HCT116 (cell line): ENCODE results near the gene PPFIA1. TPM values are rescaled to one million over a fixed set of nuclear protein-coding genes. Genes with fewer than 3 reads are reported as not detected.

Source experiments
- ATAC-seq: fragments of 200-7000 bp; cut with Tn5 transposase; 2 replicates; pipeline ENCODE4 v1.9.1; 2020; ENCODE audit warnings: mild to moderate bottlenecking, moderate library complexity
- BruUV-seq: library from RNA; stranded (reverse); fragments of 400-500 nt; replicated peaks from 2 replicates; lab custom pipeline; 2021; lab: Mats Ljungman, UMichigan
- CTCF ChIA-PET: fragments of 300-600 bp; sonication (Branson Sonifier 250); formaldehyde crosslinking; loops from one replicate; lab custom pipeline; 2021; ENCODE audit warnings: antibody characterized with exemption; lab: Charles Lee
- POLR2A ChIA-PET: fragments of 300-600, 350-600 bp; sonication (Branson Sonifier 250); formaldehyde crosslinking; loops from one replicate; lab custom pipeline; 2021; ENCODE audit warnings: antibody characterized with exemption; lab: Charles Lee
- RAD21 ChIA-PET, 2 experiments: fragments of 300-600 bp; sonication (Branson Sonifier 250); formaldehyde crosslinking; loops; one replicate each; lab custom pipeline; 2023; ENCODE audit warnings: low total read pairs in 2 of 2; ENCODE audit not compliant: uncharacterized antibody in 2 of 2, unreplicated experiment in 2 of 2, low non-redundant PET in 1 of 2; lab: Charles Lee
- DNase-seq: peaks from one replicate; pipeline ENCODE4 v3.0.0-alpha.2; 2010; ENCODE audit warnings: low read depth, low spot score
- H2AFZ ChIP-seq: fragments of 200-600 bp; shearing (Covaris generic), sonication (generic); 2 replicates; pipeline ENCODE4 v1.6.1; 2017; ENCODE audit warnings: low read depth, mixed run types, mixed read lengths, antibody characterized with exemption, low read length; ENCODE audit not compliant: poor library complexity, severe bottlenecking
- H3K27ac ChIP-seq: 2 replicates; pipeline ENCODE4 v1.5.1; 2012; ENCODE audit warnings: low read depth, low read length
- H3K27me3 ChIP-seq: fragments of 200-600 bp; sonication (generic); 2 replicates; pipeline ENCODE4 v1.6.1; 2016; ENCODE audit warnings: mixed run types, low read length, mixed read lengths; ENCODE audit not compliant: insufficient read depth
- H3K36me3 ChIP-seq, 2 experiments: fragments of 200-500 bp in 1 of 2; fragments of 200-600 bp in 1 of 2; sonication (Bioruptor generic) in 1 of 2; sonication (generic) in 1 of 2; 2 replicates each; pipeline versions ENCODE4 v1.5.1 to v1.6.1; 2014 to 2016; ENCODE audit warnings: low read length in 2 of 2, inconsistent platforms in 1 of 2, mixed read lengths in 1 of 2, mixed run types in 1 of 2; ENCODE audit not compliant: insufficient read depth in 2 of 2, control insufficient read depth in 1 of 2
- H3K4me1 ChIP-seq, 2 experiments: fragments of 200-600 bp in 1 of 2; sonication (generic) in 1 of 2; 2 replicates each; pipeline versions ENCODE4 v1.5.1 to v1.6.1; 2012 to 2017; ENCODE audit warnings: low read length in 2 of 2, inconsistent platforms in 1 of 2, mild to moderate bottlenecking in 1 of 2, mixed read lengths in 1 of 2, mixed run types in 1 of 2, moderate library complexity in 1 of 2; ENCODE audit not compliant: insufficient read depth in 2 of 2, control insufficient read depth in 1 of 2
- H3K4me2 ChIP-seq: fragments of 200-600 bp; sonication (generic); 2 replicates; pipeline ENCODE4 v1.6.1; 2017; ENCODE audit warnings: mixed run types, low read length, mixed read lengths
- H3K4me3 ChIP-seq, 2 experiments: fragments of 200-600 bp in 1 of 2; sonication (generic) in 1 of 2; replicated peaks in 1 of 2; 2 replicates each; pipeline ENCODE4 v1.5.1; 2011 to 2016; ENCODE audit warnings: low read length in 2 of 2, control low read depth in 1 of 2, low read depth in 1 of 2, mild to moderate bottlenecking in 1 of 2, mixed read lengths in 1 of 2, mixed run types in 1 of 2
- H3K79me2 ChIP-seq: fragments of 200-600 bp; sonication (generic); 2 replicates; pipeline ENCODE4 v1.6.1; 2017; ENCODE audit warnings: mild to moderate bottlenecking, mixed run types, low read length, moderate library complexity, mixed read lengths; ENCODE audit not compliant: insufficient read depth
- H3K9ac ChIP-seq: fragments of 200-600 bp; sonication (generic); 2 replicates; pipeline ENCODE4 v1.6.1; 2016; ENCODE audit warnings: low read length, mixed read lengths
- H3K9me2 ChIP-seq: fragments of 200-600 bp; sonication (generic), shearing (Covaris generic); 2 replicates; pipeline ENCODE4 v1.6.1; 2017; ENCODE audit warnings: mixed run types, mild to moderate bottlenecking, moderate library complexity; ENCODE audit not compliant: insufficient read depth
- H3K9me3 ChIP-seq, 2 experiments: fragments of 200-500 bp in 1 of 2; fragments of 200-600 bp in 1 of 2; sonication (Bioruptor generic) in 1 of 2; sonication (generic) in 1 of 2; 2 replicates each; pipeline ENCODE4 v1.6.1; 2014 to 2017; ENCODE audit warnings: low read length in 2 of 2, mixed read lengths in 2 of 2, inconsistent platforms in 1 of 2, low read depth in 1 of 2, mild to moderate bottlenecking in 1 of 2, mixed run types in 1 of 2, moderate library complexity in 1 of 2; ENCODE audit not compliant: control insufficient read depth in 1 of 2, insufficient read depth in 1 of 2
- H4K20me1 ChIP-seq: fragments of 200-600 bp; sonication (generic), shearing (Covaris generic); 2 replicates; pipeline ENCODE4 v1.6.1; 2017; ENCODE audit warnings: mixed run types, mild to moderate bottlenecking, moderate library complexity; ENCODE audit not compliant: insufficient read depth
- ELF1 ChIP-seq: IDR thresholded peaks from 2 replicates; pipeline ENCODE4 v1.6.1; 2012; ENCODE audit warnings: low read depth, borderline replicate concordance
- FOSL1 ChIP-seq: IDR thresholded peaks from 2 replicates; pipeline ENCODE4 v1.6.1; 2012; ENCODE audit warnings: low read depth
- POLR2AphosphoS5 ChIP-seq: IDR thresholded peaks from 2 replicates; pipeline ENCODE4 v1.6.1; 2011; ENCODE audit warnings: mild to moderate bottlenecking, low read depth, low read length, moderate library complexity
- RAD21 ChIP-seq: IDR thresholded peaks from 2 replicates; pipeline ENCODE4 v1.6.1; 2012; ENCODE audit warnings: low read depth, mild to moderate bottlenecking
- SRF ChIP-seq: IDR thresholded peaks from 2 replicates; pipeline ENCODE4 v1.6.1; 2012; ENCODE audit warnings: low read depth
- TCF7L2 ChIP-seq: IDR thresholded peaks from 2 replicates; pipeline ENCODE4 v1.7.0; 2011; ENCODE audit warnings: borderline replicate concordance, inconsistent platforms; ENCODE audit not compliant: insufficient read depth, insufficient read length; ENCODE audit errors: extremely low read depth
- YY1 ChIP-seq: IDR thresholded peaks from 2 replicates; pipeline ENCODE4 v1.6.1; 2011; ENCODE audit warnings: low read length, low read depth, moderate library complexity, mild to moderate bottlenecking; ENCODE audit not compliant: insufficient replicate concordance; ENCODE audit errors: extremely low read depth
- intact Hi-C: fragments of 100-400 bp; cut with micrococcal nuclease; formaldehyde crosslinking; loops from 2 replicates; pipeline ENCODE4 v1.10.0; 2022
- total RNA-seq: library from RNA; stranded (reverse); gene quantifications from one replicate; pipeline ENCODE4 v1.2.1, GENCODE V29; 2021; ENCODE audit not compliant: unreplicated experiment
- TF ChIP-seq, protein P1 (sequence below), 3 experiments: fragments of 200-600 bp in 1 of 3; sonication (generic) in 1 of 3; IDR thresholded peaks in 2 of 3; conservative IDR thresholded peaks in 1 of 3; 2 replicates each; pipeline ENCODE4 v1.5.1; 2012 to 2017; ENCODE audit warnings: low read depth in 2 of 3, low read length in 2 of 3, antibody characterized with exemption in 1 of 3, borderline replicate concordance in 1 of 3, control low read depth in 1 of 3, mild to moderate bottlenecking in 1 of 3, mixed read lengths in 1 of 3, mixed run types in 1 of 3, moderate library complexity in 1 of 3; ENCODE audit not compliant: insufficient read depth in 1 of 3

PPFIA1 gene
- total RNA-seq, 1 experiment from 2014 or later, result 48.6 TPM

DNA sequence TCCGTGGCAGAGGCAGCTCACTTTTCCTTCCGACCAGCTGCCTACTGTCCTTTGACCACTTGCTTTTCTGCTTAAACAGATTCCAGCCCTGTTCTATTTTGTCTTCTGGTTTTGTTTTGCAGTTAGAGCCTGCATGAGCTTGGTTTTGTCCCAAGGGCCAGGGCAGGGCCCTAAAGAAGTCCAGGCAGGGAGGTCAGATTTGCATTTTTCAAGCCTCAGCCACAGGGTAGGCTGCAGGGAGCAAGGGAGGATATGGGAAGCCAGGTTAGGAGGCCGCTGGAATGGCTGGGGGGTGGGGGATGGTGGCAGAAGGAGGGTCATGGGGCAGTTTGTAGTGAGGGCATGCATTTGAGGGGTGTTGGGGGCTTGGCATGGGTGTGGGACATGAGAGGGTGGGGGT is 44.3 kb upstream of the PPFIA1 start:
- no peak for ATAC-seq
- no peak overlapping the region for H2AFZ ChIP-seq
- CTCF ChIA-PET, result interaction anchor here (0.6 kb wide), 1 partner anchor 23 kb away, joined by 3 read pairs; no protein-coding TSS in a partner anchor
- no TSS peak for BruUV-seq
- RAD21 ChIA-PET, result no interaction called here
- H3K27ac ChIP-seq, result no peak overlapping the region
- POLR2A ChIA-PET, result no interaction called here
- H3K36me3 ChIP-seq, result no peaks in the 10 kb centered on the region
- intact Hi-C loops, result no loop called here
- no peaks in the 10 kb centered on the region for H3K9me2 ChIP-seq
- H3K27me3 ChIP-seq, result no peaks in the 10 kb centered on the region; the same call in 1 of the 2 replicates
- H3K4me3 ChIP-seq, result no peak overlapping the region
- H3K9me3 ChIP-seq, result no peaks in the 10 kb centered on the region
- no peaks in the 10 kb centered on the region for H4K20me1 ChIP-seq
- TF ChIP-seq SRF (no peak), RAD21 (no peak), FOSL1 (no peak), ELF1 (no peak), YY1 (no peak), POLR2AphosphoS5 (no peak)
- TF ChIP-seq, protein P1, sequence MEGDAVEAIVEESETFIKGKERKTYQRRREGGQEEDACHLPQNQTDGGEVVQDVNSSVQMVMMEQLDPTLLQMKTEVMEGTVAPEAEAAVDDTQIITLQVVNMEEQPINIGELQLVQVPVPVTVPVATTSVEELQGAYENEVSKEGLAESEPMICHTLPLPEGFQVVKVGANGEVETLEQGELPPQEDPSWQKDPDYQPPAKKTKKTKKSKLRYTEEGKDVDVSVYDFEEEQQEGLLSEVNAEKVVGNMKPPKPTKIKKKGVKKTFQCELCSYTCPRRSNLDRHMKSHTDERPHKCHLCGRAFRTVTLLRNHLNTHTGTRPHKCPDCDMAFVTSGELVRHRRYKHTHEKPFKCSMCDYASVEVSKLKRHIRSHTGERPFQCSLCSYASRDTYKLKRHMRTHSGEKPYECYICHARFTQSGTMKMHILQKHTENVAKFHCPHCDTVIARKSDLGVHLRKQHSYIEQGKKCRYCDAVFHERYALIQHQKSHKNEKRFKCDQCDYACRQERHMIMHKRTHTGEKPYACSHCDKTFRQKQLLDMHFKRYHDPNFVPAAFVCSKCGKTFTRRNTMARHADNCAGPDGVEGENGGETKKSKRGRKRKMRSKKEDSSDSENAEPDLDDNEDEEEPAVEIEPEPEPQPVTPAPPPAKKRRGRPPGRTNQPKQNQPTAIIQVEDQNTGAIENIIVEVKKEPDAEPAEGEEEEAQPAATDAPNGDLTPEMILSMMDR (IDR thresholded peaks at IDR 0.05 in 2 of 3, conservative IDR thresholded peaks at IDR 0.05 in 1 of 3; ENCODE audit: borderline replicate concordance in 1 of 3, insufficient read depth in 1 of 3, low read depth in 2 of 3, low read length in 2 of 3), result no peak
- TF ChIP-seq, all 23 proteins: peak for 0
- no peak for DNase-seq
- Histone ChIP-seq H3K4me1 (peaks cover 0 to 8% of the 10 kb centered on the region in 2 experiments; a peak in 1 of 4 replicates), H3K9ac (no peak overlapping the region), H3K4me2 (no peak overlapping the region), H3K79me2 (no peaks in the 10 kb centered on the region)

DNA sequence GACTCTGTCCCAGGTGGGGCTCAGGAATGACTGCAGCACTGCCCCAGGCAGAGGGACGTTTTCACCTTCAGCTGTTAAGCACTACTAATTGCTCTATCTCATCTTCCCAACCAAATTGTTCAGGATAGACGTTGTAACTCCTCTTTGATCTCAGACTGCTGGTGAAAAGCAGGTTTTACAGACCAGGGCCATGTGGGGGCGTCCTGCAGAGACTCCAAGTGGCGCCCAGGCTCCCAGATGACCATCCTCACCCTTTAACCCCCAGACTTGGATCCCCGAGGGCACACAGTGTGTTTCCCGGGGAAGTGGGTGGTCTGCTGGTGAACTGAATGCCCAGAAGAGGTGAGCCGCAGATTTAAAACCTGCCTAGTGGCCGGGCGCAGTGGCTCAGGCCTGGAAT is 43.5 kb upstream of the PPFIA1 start:
- RAD21 ChIA-PET, result no interaction called here
- Histone ChIP-seq H3K9me2 (no peaks in the 10 kb centered on the region), H3K36me3 (no peaks in the 10 kb centered on the region), H3K9ac (no peak overlapping the region), H3K27ac (no peak overlapping the region), H3K9me3 (no peaks in the 10 kb centered on the region), H2AFZ (no peak overlapping the region), H3K4me1 (peaks cover 0 to 10% of the 10 kb centered on the region in 2 experiments; a peak in 1 of 4 replicates), H3K27me3 (no peaks in the 10 kb centered on the region; the same call in 1 of the 2 replicates), H3K4me2 (no peak overlapping the region), H3K4me3 (no peak overlapping the region), H4K20me1 (no peaks in the 10 kb centered on the region), H3K79me2 (no peaks in the 10 kb centered on the region)
- TF ChIP-seq ELF1 (no peak), RAD21 (peak; percentile 61), POLR2AphosphoS5 (no peak), TCF7L2 (peak; percentile 73)
- TF ChIP-seq, protein P1 (IDR thresholded peaks at IDR 0.05 in 2 of 3, conservative IDR thresholded peaks at IDR 0.05 in 1 of 3; ENCODE audit: borderline replicate concordance in 1 of 3, insufficient read depth in 1 of 3, low read depth in 2 of 3, low read length in 2 of 3), result peak; percentile 30 to 63 (median 57); a peak in 5 of 6 replicates
- ATAC-seq (peak; percentile 87), DNase-seq (peak; percentile 23)
- CTCF ChIA-PET, result no interaction called here
- POLR2A ChIA-PET, result no interaction called here
- no TSS peak for BruUV-seq
- intact Hi-C loops, result no loop called here
